ENCODE data around the gene PCNX2.
A peak's percentile ranks its signal among the peaks of the same experiment; 100 is the strongest.

The PCNX2 gene

GRCh38 chr1:233268389-233269022 is 27.0 kb downstream of the PCNX2 start:
- Histone ChIP-seq H3K4me3 (replicated peaks; ENCODE audit: low read depth, low read length) (no peak overlapping the region), H3K27me3 (replicated peaks; ENCODE audit: control insufficient read depth, insufficient read depth, low read length) (no peaks in the 10 kb centered on the region), H3K36me3 (ENCODE audit: control insufficient read depth, insufficient read depth, low read length) (no peaks in the 10 kb centered on the region)
- no peak for DNase-seq (ENCODE audit: extremely low read depth, insufficient read length)
- no peak for TF ChIP-seq CTCF (IDR thresholded peaks at IDR 0.05; ENCODE audit: insufficient read depth, low read length, poor library complexity, severe bottlenecking)

- Histone ChIP-seq H3K4me3 (replicated peaks; ENCODE audit: low read depth, low read length) (no peak overlapping the region), H3K27me3 (replicated peaks; ENCODE audit: control insufficient read depth, insufficient read depth, low read length) (no peaks in the 10 kb centered on the region), H3K36me3 (ENCODE audit: control insufficient read depth, insufficient read depth, low read length) (peaks cover 9% of the 10 kb centered on the region)
- no peak for TF ChIP-seq CTCF (IDR thresholded peaks at IDR 0.05; ENCODE audit: insufficient read depth, low read length, poor library complexity, severe bottlenecking)
- DNase-seq (ENCODE audit: extremely low read depth, insufficient read length), result no peak
Observed at GRCh38 chr1:233261695-233262094, 33.8 kb downstream of the PCNX2 start.

GRCh38 chr1:233261206-233261605 is 34.3 kb downstream of the PCNX2 start:
- Histone ChIP-seq H3K36me3 (ENCODE audit: control insufficient read depth, insufficient read depth, low read length) (peaks cover 9% of the 10 kb centered on the region), H3K27me3 (replicated peaks; ENCODE audit: control insufficient read depth, insufficient read depth, low read length) (no peaks in the 10 kb centered on the region), H3K4me3 (replicated peaks; ENCODE audit: low read depth, low read length) (no peak overlapping the region)
- TF ChIP-seq CTCF (IDR thresholded peaks at IDR 0.05; ENCODE audit: insufficient read depth, low read length, poor library complexity, severe bottlenecking), result no peak
- peak; percentile 18 for DNase-seq (ENCODE audit: extremely low read depth, insufficient read length)

- H3K27me3 ChIP-seq (replicated peaks; ENCODE audit: control insufficient read depth, insufficient read depth, low read length), result no peaks in the 10 kb centered on the region
- H3K36me3 ChIP-seq (ENCODE audit: control insufficient read depth, insufficient read depth, low read length), result peaks cover 9% of the 10 kb centered on the region
- TF ChIP-seq CTCF (IDR thresholded peaks at IDR 0.05; ENCODE audit: insufficient read depth, low read length, poor library complexity, severe bottlenecking), result no peak
- H3K4me3 ChIP-seq (replicated peaks; ENCODE audit: low read depth, low read length), result no peak overlapping the region
- DNase-seq (ENCODE audit: extremely low read depth, insufficient read length), result no peak
Observed at GRCh38 chr1:233257786-233258185, 37.7 kb downstream of the PCNX2 start.

- Histone ChIP-seq H3K27me3 (replicated peaks; ENCODE audit: control insufficient read depth, insufficient read depth, low read length) (no peaks in the 10 kb centered on the region), H3K4me3 (replicated peaks; ENCODE audit: low read depth, low read length) (no peak overlapping the region), H3K36me3 (ENCODE audit: control insufficient read depth, insufficient read depth, low read length) (peaks cover 9% of the 10 kb centered on the region)
- TF ChIP-seq CTCF (IDR thresholded peaks at IDR 0.05; ENCODE audit: insufficient read depth, low read length, poor library complexity, severe bottlenecking), result no peak
- no peak for DNase-seq (ENCODE audit: extremely low read depth, insufficient read length)
Observed at GRCh38 chr1:233256789-233257188, 38.7 kb downstream of the PCNX2 start.

- no peak for TF ChIP-seq CTCF (IDR thresholded peaks at IDR 0.05; ENCODE audit: insufficient read depth, low read length, poor library complexity, severe bottlenecking)
- DNase-seq (ENCODE audit: extremely low read depth, insufficient read length), result no peak
- Histone ChIP-seq H3K27me3 (replicated peaks; ENCODE audit: control insufficient read depth, insufficient read depth, low read length) (no peaks in the 10 kb centered on the region), H3K36me3 (ENCODE audit: control insufficient read depth, insufficient read depth, low read length) (peaks cover 9% of the 10 kb centered on the region), H3K4me3 (replicated peaks; ENCODE audit: low read depth, low read length) (no peak overlapping the region)
Observed at GRCh38 chr1:233256191-233256590, 39.3 kb downstream of the PCNX2 start.

Data from GM06990 (cell line).